HG02763 (cell line): ENCODE results near the gene CEP72.
"Not testable (repeated sequence)": the region's sequence is repeated elsewhere in the genome, so short reads cannot be mapped to it uniquely, and the experiment has no call there.

Experiments used
- ATAC-seq: cut with Tn5 transposase; IDR thresholded peaks from one replicate; pipeline ENCODE4 v1.9.1; 2021; ENCODE audit warnings: mild to moderate bottlenecking, moderate library complexity; ENCODE audit not compliant: unreplicated experiment

Gene CEP72

GRCh38 chr5:612498-613424 is 621 bp downstream of the CEP72 start:
- ATAC-seq: peak; percentile 22

GRCh38 chr5:616484-617039 is 4.4 kb downstream of the CEP72 start:
- no peak for ATAC-seq

GRCh38 chr5:617896-618295 is 5.8 kb downstream of the CEP72 start:
- no peak for ATAC-seq

GRCh38 chr5:618450-618849 is 6.3 kb downstream of the CEP72 start:
- ATAC-seq: no peak

- no peak for ATAC-seq
These were observed 7.3 kb downstream of the CEP72 start for GRCh38 chr5:619444-619843.

- no peak for ATAC-seq
These were observed 8.0 kb downstream of the CEP72 start for GRCh38 chr5:620152-620551.

- no peak for ATAC-seq
These were observed 8.5 kb downstream of the CEP72 start for GRCh38 chr5:620586-621180.

GRCh38 chr5:621341-621761 is 9.2 kb downstream of the CEP72 start:
- no peak for ATAC-seq

GRCh38 chr5:622359-622758 is 10.2 kb downstream of the CEP72 start:
- ATAC-seq: no peak

- no peak for ATAC-seq
These were observed 10.9 kb downstream of the CEP72 start for GRCh38 chr5:622946-623522.

- no peak for ATAC-seq
These were observed 11.4 kb downstream of the CEP72 start for GRCh38 chr5:623531-623930.

- ATAC-seq: no peak
These were observed 12.2 kb downstream of the CEP72 start for GRCh38 chr5:624118-624950.

- ATAC-seq: no peak
These were observed 12.8 kb downstream of the CEP72 start for GRCh38 chr5:624951-625230.

- ATAC-seq: no peak
These were observed 13.4 kb downstream of the CEP72 start for GRCh38 chr5:625516-625915.

- no peak for ATAC-seq
These were observed 14.7 kb downstream of the CEP72 start for GRCh38 chr5:626850-627249.

GRCh38 chr5:627840-628239 is 15.7 kb downstream of the CEP72 start:
- ATAC-seq: no peak

GRCh38 chr5:628351-629205 is 16.4 kb downstream of the CEP72 start:
- ATAC-seq: not testable (repeated sequence)

GRCh38 chr5:633501-633955 is 21.4 kb downstream of the CEP72 start:
- ATAC-seq: no peak

GRCh38 chr5:634191-634590 is 22.1 kb downstream of the CEP72 start:
- ATAC-seq: no peak
